Gastroesophageal sphincter (tissue), 4 donors: Measurements from ENCODE around the gene PLCB1. TPM values are rescaled to one million over a fixed set of nuclear protein-coding genes. Genes with fewer than 3 reads are reported as not detected.

Experiments
- ATAC-seq: fragments of 150-250 bp; one replicate; pipeline ENCODE4 v1.9.1; 2016; ENCODE audit warnings: mild to moderate bottlenecking, moderate library complexity
- H3K27ac ChIP-seq, 4 donors: fragments of 200-600 bp; sonication (generic) in 3 of 4; 1 replicate in 3 of 4; 2 replicates in 1 of 4; pipeline ENCODE4 v1.5.1; 2016 to 2019
- H3K27me3 ChIP-seq: fragments of 200-600 bp; sonication (generic); one replicate; pipeline ENCODE4 v1.5.1; 2019
- H3K36me3 ChIP-seq, 2 donors: fragments of 200-600 bp; sonication (generic); one replicate each; pipeline ENCODE4 v1.5.1; 2019; ENCODE audit warnings: control low read depth in 1 of 2
- H3K4me1 ChIP-seq, 3 donors: fragments of 200-600 bp; sonication (generic); 1 replicate in 2 of 3; 2 replicates in 1 of 3; pipeline ENCODE4 v1.5.1; 2016 to 2019; ENCODE audit warnings: control low read depth in 2 of 3
- H3K4me3 ChIP-seq, 2 donors: fragments of 200-600 bp; sonication (generic); one replicate each; pipeline ENCODE4 v1.5.1; 2019; ENCODE audit warnings: mild to moderate bottlenecking in 1 of 2, moderate library complexity in 1 of 2
- H3K9me3 ChIP-seq, 3 donors: fragments of 200-600 bp; sonication (generic); one replicate each; pipeline ENCODE4 v1.5.1; 2017 to 2019; ENCODE audit warnings: control low read depth in 2 of 3
- CTCF ChIP-seq, 4 experiments: fragments of 200-600 bp in 2 of 4; fragments of 450-650 bp in 2 of 4; sonication (generic) in 1 of 4; IDR thresholded peaks; one replicate each; pipeline ENCODE4 v1.5.1; 2017 to 2019; ENCODE audit warnings: antibody characterized with exemption in 4 of 4, mild to moderate bottlenecking in 2 of 4, moderate library complexity in 2 of 4
- EP300 ChIP-seq: sonication (generic); formaldehyde crosslinking; IDR thresholded peaks from one replicate; pipeline ENCODE4 v1.6.1; 2017; ENCODE audit warnings: antibody characterized with exemption, mild to moderate bottlenecking
- POLR2A ChIP-seq, 2 donors: fragments of 450-650 bp; IDR thresholded peaks; one replicate each; pipeline ENCODE4 v1.6.1; 2017; ENCODE audit warnings: antibody characterized with exemption in 2 of 2, mild to moderate bottlenecking in 2 of 2, moderate library complexity in 1 of 2
- POLR2AphosphoS5 ChIP-seq: sonication (generic); formaldehyde crosslinking; IDR thresholded peaks from one replicate; pipeline ENCODE4 v1.6.1; 2017; ENCODE audit warnings: antibody characterized with exemption
- WGBS, 2 donors: methylation state at CpG; one replicate each; pipeline ENCODE4 v1.1.5; 2018; ENCODE audit warnings: low coverage in 1 of 2; 5-methylcytosine and 5-hydroxymethylcytosine counted together
- total RNA-seq, 4 donors: library from RNA; depleted of rRNA; stranded (reverse); fragments of >200 nt; gene quantifications; one replicate each; pipeline ENCODE4 v1.1.0, GENCODE V29; 2016

Gene PLCB1
- total RNA-seq, 4 donors from 2014 or later, result 60.8 to 104 (median 69.0) TPM

- Histone ChIP-seq H3K36me3 (no peaks in the 10 kb centered on the region), H3K4me3 (no peak overlapping the region), H3K9me3 (no peaks in the 10 kb centered on the region), H3K27ac (no peak overlapping the region), H3K27me3 (no peaks in the 10 kb centered on the region), H3K4me1 (peaks cover 0 to 24% (median 5%) of the 10 kb centered on the region in 3 donors)
- TF ChIP-seq POLR2A (IDR thresholded peaks at IDR 0.05) (no peak), POLR2AphosphoS5 (no peak), EP300 (no peak), CTCF (IDR thresholded peaks at IDR 0.05) (no peak)
- 83 to 88% methylated on average over 4 of the region's 4 CpGs for WGBS, 2 donors
- ATAC-seq, result no peak
Observed at GRCh38 chr20:8862092-8862491, 730.0 kb downstream of the PLCB1 start.

GRCh38 chr20:8865636-8866035 is 733.6 kb downstream of the PLCB1 start:
- ATAC-seq, result no peak
- no peaks in the 10 kb centered on the region for H3K9me3 ChIP-seq
- no peaks in the 10 kb centered on the region for H3K36me3 ChIP-seq
- no peak overlapping the region for H3K4me3 ChIP-seq
- 96 to 97% methylated on average over 3 of the region's 3 CpGs for WGBS, 2 donors
- TF ChIP-seq CTCF (IDR thresholded peaks at IDR 0.05) (no peak), POLR2A (IDR thresholded peaks at IDR 0.05) (no peak), EP300 (no peak), POLR2AphosphoS5 (no peak)
- H3K4me1 ChIP-seq, result peaks cover 0 to 14% (median 0%) of the 10 kb centered on the region in 3 donors
- no peak overlapping the region for H3K27ac ChIP-seq
- no peaks in the 10 kb centered on the region for H3K27me3 ChIP-seq

GRCh38 chr20:8867038-8867740 is 735.1 kb downstream of the PLCB1 start:
- H3K4me3 ChIP-seq, result no peak overlapping the region
- 81 to 86% methylated on average over 7 of the region's 7 CpGs for WGBS, 2 donors
- H3K4me1 ChIP-seq, result peaks cover 0 to 11% (median 0%) of the 10 kb centered on the region in 3 donors
- no peaks in the 10 kb centered on the region for H3K9me3 ChIP-seq
- TF ChIP-seq CTCF (IDR thresholded peaks at IDR 0.05), result no peak
- H3K27me3 ChIP-seq, result no peaks in the 10 kb centered on the region
- ATAC-seq, result no peak
- no peaks in the 10 kb centered on the region for H3K36me3 ChIP-seq
- no peak overlapping the region for H3K27ac ChIP-seq

- Histone ChIP-seq H3K9me3 (no peaks in the 10 kb centered on the region), H3K36me3 (no peaks in the 10 kb centered on the region), H3K27ac (no peak overlapping the region), H3K4me1 (peaks cover 0 to 9% (median 0%) of the 10 kb centered on the region in 3 donors), H3K4me3 (no peak overlapping the region), H3K27me3 (no peaks in the 10 kb centered on the region)
- no peak for ATAC-seq
- TF ChIP-seq CTCF (IDR thresholded peaks at IDR 0.05) (no peak), POLR2AphosphoS5 (no peak), EP300 (no peak), POLR2A (IDR thresholded peaks at IDR 0.05) (no peak)
- 100% methylated on average over 1 of the region's 1 CpG for WGBS, 2 donors
Observed at GRCh38 chr20:8870652-8871051, 738.6 kb downstream of the PLCB1 start.

- Histone ChIP-seq H3K27ac (no peak overlapping the region), H3K27me3 (no peaks in the 10 kb centered on the region), H3K9me3 (no peaks in the 10 kb centered on the region), H3K4me3 (no peak overlapping the region), H3K4me1 (peaks cover 0 to 9% (median 0%) of the 10 kb centered on the region in 3 donors), H3K36me3 (no peaks in the 10 kb centered on the region)
- ATAC-seq, result no peak
- WGBS, 2 donors, result 75 to 78% methylated on average over 1 of the region's 1 CpG
- no peak for TF ChIP-seq POLR2A (IDR thresholded peaks at IDR 0.05)
- TF ChIP-seq CTCF (IDR thresholded peaks at IDR 0.05), result no peak
- TF ChIP-seq POLR2AphosphoS5, result no peak
- TF ChIP-seq EP300, result no peak
Observed at GRCh38 chr20:8874437-8874836, 742.4 kb downstream of the PLCB1 start.
